HG02973 (cell line): ENCODE data around the gene TTC31.

ENCODE experiments used
- ATAC-seq: cut with Tn5 transposase; IDR thresholded peaks from one replicate; pipeline ENCODE4 v1.9.1; 2021; ENCODE audit warnings: moderate library complexity; ENCODE audit not compliant: unreplicated experiment

TTC31 gene

DNA sequence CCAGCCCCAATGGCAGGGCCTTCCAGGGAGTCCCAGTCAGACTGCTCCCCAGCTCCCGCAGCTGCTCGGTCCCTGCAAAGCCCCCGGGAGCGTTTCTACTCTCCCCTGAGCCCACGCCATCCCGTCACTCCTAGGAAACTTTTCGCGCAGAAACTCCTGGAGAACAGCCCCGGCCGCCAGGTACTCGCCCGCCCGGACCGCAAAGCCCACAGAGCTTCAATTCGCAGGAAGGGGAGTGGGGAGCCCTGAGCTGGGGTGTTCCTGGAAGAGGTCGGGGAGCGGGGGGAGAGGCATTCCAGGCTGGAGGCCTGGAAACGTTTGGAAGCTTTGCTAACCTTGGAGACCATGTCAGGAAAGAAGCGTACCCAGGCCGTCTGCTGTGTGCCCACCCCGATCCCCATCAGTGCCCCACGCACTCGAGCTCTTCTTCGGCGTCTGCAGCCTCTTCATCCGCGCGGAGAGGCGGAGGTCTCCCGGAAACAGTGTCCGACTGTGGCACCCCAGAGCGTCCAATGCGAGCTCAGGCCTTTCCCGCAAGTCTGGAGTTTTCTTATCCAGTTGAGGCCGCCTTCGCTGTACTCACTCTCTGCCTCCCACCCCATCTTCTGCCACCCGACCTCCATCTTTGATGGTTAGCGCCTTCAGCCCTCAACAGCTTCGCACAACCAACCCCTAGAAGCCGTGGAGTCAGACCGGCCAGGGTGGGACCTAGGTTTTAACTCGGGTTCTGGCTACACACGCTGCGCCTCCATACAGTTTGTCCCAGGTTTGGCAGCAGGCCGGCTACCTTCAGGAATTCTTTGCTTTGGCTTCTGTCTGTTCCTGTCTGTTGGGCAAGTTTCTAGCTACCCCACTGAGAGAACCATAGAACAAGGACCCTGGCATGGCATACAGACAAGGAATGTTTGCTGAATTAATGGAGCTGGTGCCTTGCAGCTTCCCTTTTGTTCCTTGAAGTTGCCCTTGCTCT, 20.9 kb downstream of the TTC31 start:
- no peak for ATAC-seq

DNA sequence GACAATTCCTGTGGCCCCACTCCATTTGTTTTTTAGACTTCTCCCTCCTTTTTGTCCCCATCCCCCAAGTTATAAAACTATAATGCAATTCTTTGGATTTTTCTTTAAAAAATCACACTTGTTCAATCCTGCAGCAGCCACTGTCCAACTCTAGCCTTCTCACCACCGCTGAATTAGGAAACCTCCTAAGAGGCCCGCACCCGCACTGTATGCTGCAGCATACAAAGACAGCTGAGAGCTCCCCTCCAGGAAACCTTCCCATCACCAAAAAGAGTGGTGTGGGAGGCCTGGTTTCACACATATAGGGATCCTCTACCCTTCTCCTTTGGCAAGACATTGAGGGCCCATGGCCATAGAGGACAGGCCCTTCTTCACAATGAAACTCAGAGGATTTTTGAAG, 21.7 kb downstream of the TTC31 start:
- no peak for ATAC-seq

- ATAC-seq, result no peak
Observed at GRCh38 chr2:74505448-74506246, 22.8 kb downstream of the TTC31 start.

GRCh38 chr2:74507145-74507925, 24.5 kb downstream of the TTC31 start, which contains the start of gene PCGF1:
Gene PCGF1 (minus strand): TSS chr2:74507695. CDS start chr2:74507668, 27 bp downstream.
- ATAC-seq, result peak; percentile 83

DNA sequence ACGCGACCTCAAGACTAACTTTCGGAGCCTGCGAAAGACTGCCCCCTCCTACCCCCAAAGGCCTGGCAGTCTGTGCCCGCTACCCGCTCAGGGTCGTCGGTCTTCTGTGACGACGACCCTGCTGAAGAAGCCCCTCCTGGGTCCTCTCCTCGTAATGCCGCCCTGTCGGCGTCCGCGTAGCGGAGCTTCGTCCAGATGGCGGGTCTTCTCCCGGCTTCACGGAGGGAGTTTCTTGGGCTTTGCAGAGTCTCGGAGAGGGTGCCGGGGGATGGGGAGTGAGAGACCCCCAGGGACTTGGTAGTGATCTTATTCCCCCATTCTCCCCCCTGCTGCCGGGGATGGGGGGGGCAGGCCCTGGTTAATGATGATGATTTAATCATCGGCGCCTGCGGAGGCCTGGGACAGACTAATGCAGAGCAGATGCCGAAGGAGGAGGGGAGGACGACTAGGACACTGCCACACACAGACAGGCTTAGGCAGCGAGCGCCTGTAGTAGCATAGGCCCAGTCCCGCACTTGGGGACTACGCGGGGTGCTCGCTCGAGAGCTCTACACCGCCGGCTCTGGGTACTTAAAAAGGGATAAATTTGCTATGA, 25.1 kb downstream of the TTC31 start:
- ATAC-seq, result peak; percentile 4

DNA sequence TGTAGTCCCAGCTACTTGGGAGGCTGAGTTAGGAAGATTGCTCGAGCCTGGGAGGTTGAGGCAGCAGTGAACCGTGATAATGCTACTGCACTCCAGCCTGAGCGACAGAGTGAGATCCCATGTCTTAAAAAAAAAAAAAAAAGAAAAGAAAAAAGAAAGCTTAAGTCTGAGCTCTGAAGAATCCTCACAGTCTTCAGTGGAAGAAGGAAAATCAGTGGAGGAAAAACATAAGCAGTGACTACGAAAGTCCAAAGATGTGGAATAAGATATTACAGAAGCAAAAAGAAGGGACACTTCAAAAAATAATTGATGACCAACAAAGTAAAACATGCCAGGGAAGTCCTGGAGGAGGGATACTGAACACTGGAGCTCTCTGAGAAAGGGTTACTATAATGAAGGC, 27.4 kb downstream of the TTC31 start:
- ATAC-seq, result no peak

GRCh38 chr2:74511104-74511989, 28.5 kb downstream of the TTC31 start:
- no peak for ATAC-seq

- ATAC-seq, result no peak
Observed at GRCh38 chr2:74512744-74513604, 30.1 kb downstream of the TTC31 start.

- ATAC-seq, result no peak
Observed at GRCh38 chr2:74513605-74514367, 30.9 kb downstream of the TTC31 start.

DNA sequence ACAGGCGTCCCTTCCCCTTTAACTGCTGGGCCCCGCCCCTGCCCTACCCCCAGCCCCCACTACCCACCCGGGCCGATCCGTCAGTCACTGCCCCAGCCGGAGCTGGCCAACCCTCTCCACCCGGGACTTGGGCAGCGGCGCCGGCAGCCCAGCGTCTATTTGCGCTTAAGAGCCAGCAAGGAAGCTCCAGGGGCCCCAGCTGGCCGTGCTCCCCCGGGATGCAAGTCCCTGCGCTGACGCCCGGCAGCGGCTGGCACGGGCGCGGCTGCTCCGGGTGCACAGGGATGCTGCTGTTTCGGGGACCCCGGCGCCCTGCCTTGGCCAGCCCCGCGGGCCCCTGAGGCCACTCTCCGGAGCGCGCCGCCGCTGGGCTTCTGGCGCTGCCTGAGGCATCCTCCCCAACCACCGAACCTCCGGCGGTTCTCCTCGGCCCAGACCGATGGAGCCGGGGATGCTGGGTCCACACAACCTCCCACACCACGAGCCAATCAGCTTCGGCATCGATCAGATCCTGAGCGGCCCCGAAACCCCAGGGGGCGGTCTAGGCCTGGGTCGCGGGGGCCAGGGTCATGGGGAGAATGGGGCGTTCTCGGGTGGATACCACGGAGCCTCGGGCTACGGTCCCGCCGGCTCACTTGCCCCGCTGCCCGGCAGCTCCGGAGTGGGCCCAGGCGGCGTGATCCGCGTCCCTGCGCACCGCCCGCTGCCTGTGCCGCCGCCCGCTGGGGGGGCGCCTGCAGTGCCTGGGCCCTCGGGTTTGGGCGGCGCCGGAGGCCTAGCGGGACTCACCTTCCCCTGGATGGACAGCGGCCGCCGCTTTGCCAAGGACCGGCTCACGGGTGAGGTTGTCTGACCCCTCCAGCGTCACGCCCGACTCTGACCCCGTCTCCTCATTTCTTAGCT, 31.7 kb downstream of the TTC31 start, which contains the start of gene TLX2:
Gene TLX2, plus strand, starts transcription at position 83 of the 903 bp plus-strand sequence. Its CDS starts 357 bp downstream, at position 440.
- ATAC-seq, result no peak

DNA sequence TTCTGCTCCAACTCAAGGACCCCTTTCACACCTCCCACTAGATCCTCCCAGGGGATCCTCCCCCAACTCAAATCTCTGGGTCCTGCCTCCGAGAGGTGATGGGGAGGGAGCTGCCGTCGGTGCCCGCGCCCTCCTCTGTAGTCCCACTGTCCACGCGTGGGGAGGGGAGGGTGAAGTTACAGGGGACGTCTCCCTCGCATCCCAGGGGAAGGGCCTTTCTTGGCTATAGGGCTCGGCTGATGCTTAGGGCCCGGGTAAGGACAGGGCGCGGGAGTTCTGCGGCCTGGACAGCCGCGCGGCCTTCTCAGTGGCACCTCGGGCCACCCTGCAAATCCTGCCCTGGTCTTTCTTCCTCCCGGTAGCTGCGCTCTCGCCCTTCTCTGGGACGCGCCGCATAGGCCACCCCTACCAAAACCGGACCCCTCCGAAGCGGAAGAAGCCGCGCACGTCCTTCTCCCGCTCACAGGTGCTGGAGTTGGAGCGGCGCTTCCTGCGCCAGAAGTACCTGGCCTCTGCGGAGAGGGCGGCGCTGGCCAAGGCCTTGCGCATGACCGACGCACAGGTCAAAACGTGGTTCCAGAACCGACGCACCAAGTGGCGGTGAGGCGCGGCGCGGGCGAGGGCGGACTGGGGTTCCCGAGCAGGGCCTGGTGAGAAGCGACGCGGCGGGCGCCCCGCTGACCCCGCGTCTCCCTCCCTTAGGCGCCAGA, 32.5 kb downstream of the TTC31 start:
- no peak for ATAC-seq

DNA sequence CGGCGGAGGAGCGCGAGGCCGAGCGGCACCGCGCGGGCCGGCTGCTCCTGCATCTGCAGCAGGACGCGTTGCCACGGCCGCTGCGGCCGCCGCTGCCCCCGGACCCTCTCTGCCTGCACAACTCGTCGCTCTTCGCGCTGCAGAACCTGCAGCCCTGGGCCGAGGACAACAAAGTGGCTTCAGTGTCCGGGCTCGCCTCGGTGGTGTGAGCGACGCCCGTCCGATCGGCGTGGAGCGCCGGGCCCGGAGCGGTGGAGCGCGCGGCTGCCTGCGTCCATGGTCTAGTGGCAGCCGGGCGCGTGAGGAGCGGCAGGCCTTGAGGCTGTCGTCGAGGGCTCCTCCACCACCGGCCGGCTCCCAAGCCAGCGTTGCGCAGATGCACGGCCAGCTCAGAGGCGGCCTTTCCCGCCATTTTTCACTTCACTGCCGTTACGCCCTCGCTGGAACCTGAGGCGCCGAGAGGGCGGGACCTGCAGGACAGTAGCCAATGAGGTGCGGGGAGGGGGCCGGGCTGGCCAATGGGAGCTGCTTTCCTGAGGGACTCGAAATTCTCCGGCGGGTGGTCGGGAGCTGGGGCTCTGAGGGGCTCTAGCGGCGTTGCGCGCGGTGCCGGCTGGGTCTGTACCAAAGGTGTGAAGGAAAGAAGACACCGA, 33.2 kb downstream of the TTC31 start:
- no peak for ATAC-seq

GRCh38 chr2:74516650-74517049, 33.8 kb downstream of the TTC31 start:
- no peak for ATAC-seq

GRCh38 chr2:74522516-74522915, 39.6 kb downstream of the TTC31 start:
- ATAC-seq, result no peak

GRCh38 chr2:74524005-74524404, 41.1 kb downstream of the TTC31 start:
- ATAC-seq, result no peak
